Upper lobe of left lung (tissue), 4 donors: Measurements from ENCODE around the gene MAP10.

Experiments
- EP300 ChIP-seq, 4 donors: sonication (generic); formaldehyde crosslinking; IDR thresholded peaks; one replicate each; pipeline ENCODE4 v1.5.1; 2017; ENCODE audit warnings: antibody characterized with exemption in 4 of 4, control low read depth in 2 of 4
- POLR2A ChIP-seq, 4 donors: fragments of 450-650 bp; IDR thresholded peaks; one replicate each; pipeline ENCODE4 v1.5.1; 2016 to 2017; ENCODE audit warnings: antibody characterized with exemption in 4 of 4, mild to moderate bottlenecking in 2 of 4
- TF ChIP-seq, protein P1 (sequence below), 6 experiments: fragments of 450-650 bp in 4 of 6; fragments of 200-600 bp in 2 of 6; sonication (generic) in 2 of 6; IDR thresholded peaks; one replicate each; pipeline ENCODE4 v1.5.1; 2016 to 2019; ENCODE audit warnings: antibody characterized with exemption in 6 of 6

DNA sequence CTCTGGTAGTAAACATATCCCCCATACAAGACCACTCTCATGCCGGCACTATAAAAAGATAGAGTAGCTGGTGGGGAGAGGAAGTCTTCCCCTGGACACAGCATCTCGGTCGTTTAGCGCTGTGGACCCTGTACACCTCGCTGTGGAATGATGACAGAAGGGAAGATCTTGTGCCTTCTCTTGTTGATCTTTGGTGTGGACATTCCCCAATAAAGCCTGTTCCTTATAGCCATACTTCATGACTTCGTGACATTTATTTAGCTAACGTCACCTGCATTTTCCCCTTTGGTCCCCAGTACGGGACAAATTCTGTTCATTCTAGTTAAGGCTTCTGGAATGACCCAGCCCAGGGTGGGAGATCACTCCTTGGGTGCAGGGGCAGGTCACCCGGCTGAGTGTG lies 24.9 kb upstream of the MAP10 start:
- TF ChIP-seq POLR2A (IDR thresholded peaks at IDR 0.05) (no peak), EP300 (IDR thresholded peaks at IDR 0.05) (no peak)
- TF ChIP-seq, protein P1, sequence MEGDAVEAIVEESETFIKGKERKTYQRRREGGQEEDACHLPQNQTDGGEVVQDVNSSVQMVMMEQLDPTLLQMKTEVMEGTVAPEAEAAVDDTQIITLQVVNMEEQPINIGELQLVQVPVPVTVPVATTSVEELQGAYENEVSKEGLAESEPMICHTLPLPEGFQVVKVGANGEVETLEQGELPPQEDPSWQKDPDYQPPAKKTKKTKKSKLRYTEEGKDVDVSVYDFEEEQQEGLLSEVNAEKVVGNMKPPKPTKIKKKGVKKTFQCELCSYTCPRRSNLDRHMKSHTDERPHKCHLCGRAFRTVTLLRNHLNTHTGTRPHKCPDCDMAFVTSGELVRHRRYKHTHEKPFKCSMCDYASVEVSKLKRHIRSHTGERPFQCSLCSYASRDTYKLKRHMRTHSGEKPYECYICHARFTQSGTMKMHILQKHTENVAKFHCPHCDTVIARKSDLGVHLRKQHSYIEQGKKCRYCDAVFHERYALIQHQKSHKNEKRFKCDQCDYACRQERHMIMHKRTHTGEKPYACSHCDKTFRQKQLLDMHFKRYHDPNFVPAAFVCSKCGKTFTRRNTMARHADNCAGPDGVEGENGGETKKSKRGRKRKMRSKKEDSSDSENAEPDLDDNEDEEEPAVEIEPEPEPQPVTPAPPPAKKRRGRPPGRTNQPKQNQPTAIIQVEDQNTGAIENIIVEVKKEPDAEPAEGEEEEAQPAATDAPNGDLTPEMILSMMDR (IDR thresholded peaks at IDR 0.05) = no peak
